ENCODE data around the gene AMBP. TPM values are rescaled to one million over a fixed set of nuclear protein-coding genes. Genes with fewer than 3 reads are reported as not detected.

The AMBP gene
- total RNA-seq, 2 donors from 2014 or later, result 53.4 to 307 TPM

- Histone ChIP-seq H3K4me3 (no peak overlapping the region), H3K36me3 (replicated peaks in 1 of 2; ENCODE audit: insufficient read depth in 1 of 2, low read depth in 2 of 2) (no peaks in the 10 kb centered on the region), H3K4me1 (peaks cover 3% of the 10 kb centered on the region), H3K27ac (no peak overlapping the region), H3K9me3 (no peaks in the 10 kb centered on the region), H3K27me3 (no peaks in the 10 kb centered on the region)
- intact Hi-C loops (cut with DNase I), result no loop called here
- DNase-seq, result peak in 1 of 4 donors; percentile 5
- WGBS, 2 donors, result 77 to 82% methylated on average over 4 of the region's 4 CpGs
- ATAC-seq, result no peak
- TF ChIP-seq POLR2A (IDR thresholded peaks at IDR 0.05) (no peak), CTCF (IDR thresholded peaks at IDR 0.05) (no peak)
Measured at GRCh38 chr9:114061830-114062474, 16.1 kb downstream of the AMBP start.

GRCh38 chr9:114061292-114061691 is 16.8 kb downstream of the AMBP start:
- intact Hi-C loops (cut with DNase I), result no loop called here
- ATAC-seq, result no peak
- Histone ChIP-seq H3K4me3 (no peak overlapping the region), H3K4me1 (peaks cover 3% of the 10 kb centered on the region), H3K27ac (no peak overlapping the region), H3K9me3 (no peaks in the 10 kb centered on the region), H3K27me3 (no peaks in the 10 kb centered on the region), H3K36me3 (replicated peaks in 1 of 2; ENCODE audit: insufficient read depth in 1 of 2, low read depth in 2 of 2) (no peaks in the 10 kb centered on the region)
- TF ChIP-seq CTCF (IDR thresholded peaks at IDR 0.05), result no peak
- no peak for TF ChIP-seq POLR2A (IDR thresholded peaks at IDR 0.05)
- peak in 1 of 4 donors; percentile 8 for DNase-seq
- 90 to 92% methylated on average over 12 of the region's 12 CpGs for WGBS, 2 donors

GRCh38 chr9:114060711-114061110 is 17.4 kb downstream of the AMBP start:
- H3K36me3 ChIP-seq (replicated peaks in 1 of 2; ENCODE audit: insufficient read depth in 1 of 2, low read depth in 2 of 2), result no peaks in the 10 kb centered on the region
- no peaks in the 10 kb centered on the region for H3K9me3 ChIP-seq
- H3K27me3 ChIP-seq, result no peaks in the 10 kb centered on the region
- H3K27ac ChIP-seq, result no peak overlapping the region
- intact Hi-C loops (cut with DNase I), result no loop called here
- no peak for ATAC-seq
- no peak for TF ChIP-seq CTCF (IDR thresholded peaks at IDR 0.05)
- no peak for TF ChIP-seq POLR2A (IDR thresholded peaks at IDR 0.05)
- no peak overlapping the region for H3K4me3 ChIP-seq
- H3K4me1 ChIP-seq, result peaks cover 3% of the 10 kb centered on the region
- peak in 1 of 4 donors; percentile 7 for DNase-seq
- WGBS, 2 donors, result 91 to 96% methylated on average over 9 of the region's 9 CpGs

GRCh38 chr9:114060070-114060469 is 18.0 kb downstream of the AMBP start:
- no peak for ATAC-seq
- peak in 1 of 4 donors; percentile 2 for DNase-seq
- Histone ChIP-seq H3K27ac (no peak overlapping the region), H3K4me1 (peaks cover 3% of the 10 kb centered on the region), H3K9me3 (no peaks in the 10 kb centered on the region), H3K36me3 (replicated peaks in 1 of 2; ENCODE audit: insufficient read depth in 1 of 2, low read depth in 2 of 2) (no peaks in the 10 kb centered on the region), H3K27me3 (no peaks in the 10 kb centered on the region), H3K4me3 (no peak overlapping the region)
- WGBS, 2 donors, result 87 to 93% methylated on average over 8 of the region's 8 CpGs
- TF ChIP-seq POLR2A (IDR thresholded peaks at IDR 0.05) (no peak), CTCF (IDR thresholded peaks at IDR 0.05) (no peak)
- intact Hi-C loops (cut with DNase I), result no loop called here
